ENCODE results near the gene PRODH2. TPM values are rescaled to one million over a fixed set of nuclear protein-coding genes. Genes with fewer than 3 reads are reported as not detected.

The PRODH2 gene, protein sequence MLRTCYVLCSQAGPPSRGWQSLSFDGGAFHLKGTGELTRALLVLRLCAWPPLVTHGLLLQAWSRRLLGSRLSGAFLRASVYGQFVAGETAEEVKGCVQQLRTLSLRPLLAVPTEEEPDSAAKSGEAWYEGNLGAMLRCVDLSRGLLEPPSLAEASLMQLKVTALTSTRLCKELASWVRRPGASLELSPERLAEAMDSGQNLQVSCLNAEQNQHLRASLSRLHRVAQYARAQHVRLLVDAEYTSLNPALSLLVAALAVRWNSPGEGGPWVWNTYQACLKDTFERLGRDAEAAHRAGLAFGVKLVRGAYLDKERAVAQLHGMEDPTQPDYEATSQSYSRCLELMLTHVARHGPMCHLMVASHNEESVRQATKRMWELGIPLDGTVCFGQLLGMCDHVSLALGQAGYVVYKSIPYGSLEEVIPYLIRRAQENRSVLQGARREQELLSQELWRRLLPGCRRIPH
- not detected for total RNA-seq

DNA sequence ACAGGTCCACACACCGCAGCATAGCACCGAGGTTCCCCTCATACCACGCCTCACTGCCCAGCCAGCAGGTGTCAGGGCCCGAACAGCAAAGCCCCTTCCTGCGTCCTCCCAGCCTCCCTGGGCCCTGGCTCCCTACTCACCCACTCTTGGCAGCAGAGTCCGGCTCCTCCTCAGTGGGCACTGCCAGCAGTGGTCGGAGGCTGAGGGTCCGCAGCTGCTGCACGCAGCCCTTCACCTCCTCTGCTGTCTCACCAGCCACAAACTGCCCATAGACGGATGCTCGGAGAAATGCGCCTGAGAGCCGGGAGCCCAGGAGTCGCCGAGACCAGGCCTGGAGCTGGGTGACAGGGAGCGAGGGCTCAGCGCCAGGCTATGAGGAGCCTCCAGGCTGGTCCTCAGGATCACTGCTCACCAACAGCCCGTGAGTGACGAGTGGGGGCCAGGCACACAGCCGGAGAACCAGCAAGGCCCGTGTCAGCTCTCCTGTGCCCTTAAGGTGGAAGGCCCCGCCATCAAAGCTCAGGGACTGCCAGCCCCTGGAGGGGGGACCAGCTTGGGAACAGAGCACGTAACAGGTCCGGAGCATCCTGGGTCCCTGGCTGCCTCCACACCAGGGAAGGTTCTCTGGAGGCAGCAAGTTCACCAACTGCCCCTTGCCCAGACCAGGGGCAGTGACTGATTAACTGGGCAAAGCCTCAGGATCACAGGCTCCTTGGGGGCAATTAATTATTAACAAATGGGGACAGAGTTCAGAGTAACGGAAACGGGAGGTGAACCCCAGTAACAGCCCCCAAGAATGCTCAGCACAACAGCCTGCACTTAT, at the start of gene PRODH2:
Gene PRODH2 (minus strand): TSS at position 626 of the 823 bp plus-strand sequence. CDS start 40 bp downstream, at position 586.
- Histone ChIP-seq H3K27me3 (replicated peaks; ENCODE audit: insufficient read depth) (no peaks in the 10 kb centered on the region), H3K27ac (no peak within 1 kb of the TSS), H3K36me3 (no peaks in the 10 kb centered on the region), H3K9me3 (no peaks in the 10 kb centered on the region), H3K4me3 (no peak within 1 kb of the TSS), H3K4me1 (ENCODE audit: control insufficient read depth in 1 of 2, low read depth in 2 of 2) (no peaks in the 10 kb centered on the region)
- TF ChIP-seq, protein P1, sequence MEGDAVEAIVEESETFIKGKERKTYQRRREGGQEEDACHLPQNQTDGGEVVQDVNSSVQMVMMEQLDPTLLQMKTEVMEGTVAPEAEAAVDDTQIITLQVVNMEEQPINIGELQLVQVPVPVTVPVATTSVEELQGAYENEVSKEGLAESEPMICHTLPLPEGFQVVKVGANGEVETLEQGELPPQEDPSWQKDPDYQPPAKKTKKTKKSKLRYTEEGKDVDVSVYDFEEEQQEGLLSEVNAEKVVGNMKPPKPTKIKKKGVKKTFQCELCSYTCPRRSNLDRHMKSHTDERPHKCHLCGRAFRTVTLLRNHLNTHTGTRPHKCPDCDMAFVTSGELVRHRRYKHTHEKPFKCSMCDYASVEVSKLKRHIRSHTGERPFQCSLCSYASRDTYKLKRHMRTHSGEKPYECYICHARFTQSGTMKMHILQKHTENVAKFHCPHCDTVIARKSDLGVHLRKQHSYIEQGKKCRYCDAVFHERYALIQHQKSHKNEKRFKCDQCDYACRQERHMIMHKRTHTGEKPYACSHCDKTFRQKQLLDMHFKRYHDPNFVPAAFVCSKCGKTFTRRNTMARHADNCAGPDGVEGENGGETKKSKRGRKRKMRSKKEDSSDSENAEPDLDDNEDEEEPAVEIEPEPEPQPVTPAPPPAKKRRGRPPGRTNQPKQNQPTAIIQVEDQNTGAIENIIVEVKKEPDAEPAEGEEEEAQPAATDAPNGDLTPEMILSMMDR (IDR thresholded peaks at IDR 0.05) = no peak
- DNase-seq (ENCODE audit: low spot score) (no peak), ATAC-seq (ENCODE audit: insufficient number of reproducible peaks, low FRiP score, low read depth) (no peak)

DNA sequence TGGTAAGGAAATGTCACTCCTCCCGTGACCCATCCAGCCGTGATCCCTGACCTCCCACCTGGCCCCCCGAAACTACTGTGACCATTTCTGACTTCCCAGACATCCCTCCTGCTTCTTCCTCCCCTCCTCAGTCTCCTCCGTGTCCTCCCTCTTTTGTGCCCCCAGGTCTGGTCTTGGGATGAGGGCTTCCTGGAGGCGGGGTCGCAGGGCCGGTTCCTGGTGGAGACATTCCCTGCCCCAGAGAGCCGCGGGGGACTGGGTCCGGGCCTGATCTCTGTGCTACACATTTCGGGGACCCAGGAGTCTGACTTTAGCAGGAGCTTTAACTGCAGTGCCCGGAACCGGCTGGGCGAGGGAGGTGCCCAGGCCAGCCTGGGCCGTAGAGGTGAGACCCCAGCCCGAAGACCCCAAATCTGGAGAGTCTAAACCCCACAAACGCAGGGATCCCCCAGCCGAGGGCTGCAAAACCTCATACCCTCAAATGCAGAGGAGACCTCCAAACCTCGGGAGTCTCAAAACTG, 49.1 kb upstream of the PRODH2 start:
- Histone ChIP-seq H3K36me3 (no peaks in the 10 kb centered on the region), H3K4me1 (ENCODE audit: control insufficient read depth in 1 of 2, low read depth in 2 of 2) (peaks cover 0 to 6% of the 10 kb centered on the region in 2 donors), H3K27ac (no peak overlapping the region), H3K4me3 (no peak overlapping the region), H3K27me3 (replicated peaks; ENCODE audit: insufficient read depth) (peaks cover 6% of the 10 kb centered on the region), H3K9me3 (no peaks in the 10 kb centered on the region)
- no peak for DNase-seq (ENCODE audit: low spot score)
- ATAC-seq (ENCODE audit: insufficient number of reproducible peaks, low FRiP score, low read depth) = no peak
- TF ChIP-seq, protein P1 (IDR thresholded peaks at IDR 0.05) = no peak

DNA sequence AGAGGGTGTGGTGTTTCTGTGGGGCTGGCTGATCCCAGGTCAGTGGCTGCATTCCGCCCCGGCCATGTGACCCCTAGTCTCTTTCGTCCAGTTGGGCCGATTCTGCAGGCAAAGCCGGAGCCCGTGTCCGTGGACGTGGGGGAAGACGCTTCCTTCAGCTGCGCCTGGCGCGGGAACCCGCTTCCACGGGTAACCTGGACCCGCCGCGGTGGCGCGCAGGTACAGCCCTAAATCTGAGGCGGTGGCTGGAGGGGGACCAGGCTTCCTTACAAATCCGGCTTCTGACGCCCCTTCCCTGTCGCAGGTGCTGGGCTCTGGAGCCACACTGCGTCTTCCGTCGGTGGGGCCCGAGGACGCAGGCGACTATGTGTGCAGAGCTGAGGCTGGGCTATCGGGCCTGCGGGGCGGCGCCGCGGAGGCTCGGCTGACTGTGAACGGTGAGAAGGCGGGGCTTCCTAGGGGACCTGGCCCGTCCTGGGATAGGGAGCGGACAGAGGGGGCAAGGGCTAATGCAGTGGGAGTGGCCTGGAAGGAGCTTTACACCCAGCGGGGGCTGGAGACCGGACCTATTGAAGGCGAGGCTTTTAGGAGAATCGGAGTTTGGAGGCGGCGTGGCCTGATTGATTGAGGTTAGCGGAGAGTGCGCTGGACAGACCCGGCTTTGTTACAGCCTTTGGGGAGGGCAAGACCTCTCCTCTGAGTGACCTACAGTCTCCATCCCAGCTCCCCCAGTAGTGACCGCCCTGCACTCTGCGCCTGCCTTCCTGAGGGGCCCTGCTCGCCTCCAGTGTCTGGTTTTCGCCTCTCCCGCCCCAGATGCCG, 48.4 kb upstream of the PRODH2 start:
- TF ChIP-seq, protein P1 (IDR thresholded peaks at IDR 0.05) = no peak
- Histone ChIP-seq H3K9me3 (no peaks in the 10 kb centered on the region), H3K27me3 (replicated peaks; ENCODE audit: insufficient read depth) (peaks cover 10% of the 10 kb centered on the region), H3K36me3 (no peaks in the 10 kb centered on the region), H3K4me3 (no peak overlapping the region), H3K4me1 (ENCODE audit: control insufficient read depth in 1 of 2, low read depth in 2 of 2) (peaks cover 0 to 13% of the 10 kb centered on the region in 2 donors), H3K27ac (no peak overlapping the region)
- no peak for ATAC-seq (ENCODE audit: insufficient number of reproducible peaks, low FRiP score, low read depth)
- DNase-seq (ENCODE audit: low spot score) = no peak

DNA sequence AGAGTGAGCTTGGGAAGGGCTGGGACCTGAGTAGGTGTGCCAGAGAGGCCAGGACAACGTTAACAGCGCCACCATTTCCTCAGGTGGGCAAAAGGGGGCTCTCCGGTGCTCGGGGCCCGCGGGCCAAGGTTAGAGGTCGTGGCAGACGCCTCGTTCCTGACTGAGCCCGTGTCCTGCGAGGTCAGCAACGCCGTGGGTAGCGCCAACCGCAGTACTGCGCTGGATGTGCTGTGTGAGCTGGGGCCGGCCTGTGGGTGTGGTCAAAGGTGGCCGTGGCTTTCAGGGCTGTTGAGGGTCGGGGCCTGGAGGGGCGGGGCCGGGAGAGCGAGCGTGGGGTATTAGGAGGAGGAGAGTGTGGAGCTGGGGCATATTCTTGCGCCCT, 47.8 kb upstream of the PRODH2 start:
- no peak for DNase-seq (ENCODE audit: low spot score)
- H3K27me3 ChIP-seq (replicated peaks; ENCODE audit: insufficient read depth) = peaks cover 10% of the 10 kb centered on the region
- ATAC-seq (ENCODE audit: insufficient number of reproducible peaks, low FRiP score, low read depth) = no peak

More for the DNA sequence above, 47.8 kb upstream of the PRODH2 start:
- Histone ChIP-seq H3K36me3 (no peaks in the 10 kb centered on the region), H3K27ac (no peak overlapping the region), H3K4me1 (ENCODE audit: control insufficient read depth in 1 of 2, low read depth in 2 of 2) (peaks cover 0 to 15% of the 10 kb centered on the region in 2 donors), H3K9me3 (no peaks in the 10 kb centered on the region), H3K4me3 (no peak overlapping the region)
- TF ChIP-seq, protein P1 (IDR thresholded peaks at IDR 0.05) = no peak
